Brain microvascular endothelial cell (primary cell): ENCODE results near the gene GIPR.

Experiments
- DNase-seq: peaks from one replicate; pipeline ENCODE4 v3.0.0-alpha.2; 2020
- H3K27ac ChIP-seq: fragments of 250-450 bp; sonication (Bioruptor Pico); 2 replicates; pipeline ENCODE4 v1.5.1; 2020; ENCODE audit warnings: mild to moderate bottlenecking, moderate library complexity
- H3K27me3 ChIP-seq: fragments of 250-450 bp; sonication (Bioruptor Pico); replicated peaks from 2 replicates; pipeline ENCODE4 v1.5.1; 2020; ENCODE audit warnings: mild to moderate bottlenecking
- H3K36me3 ChIP-seq: fragments of 250-450 bp; sonication (Bioruptor Pico); replicated peaks from 2 replicates; pipeline ENCODE4 v1.5.1; 2020; ENCODE audit warnings: mild to moderate bottlenecking
- H3K4me3 ChIP-seq: 2 replicates; pipeline ENCODE4 v1.5.1; 2011; ENCODE audit warnings: low read depth, mild to moderate bottlenecking, control low read depth, low read length, moderate library complexity
- CTCF ChIP-seq: IDR thresholded peaks from 2 replicates; pipeline ENCODE4 v1.5.1; 2011; ENCODE audit warnings: low read depth, mild to moderate bottlenecking, moderate library complexity, low read length, control low read depth, inconsistent platforms; ENCODE audit errors: missing control alignments
- in situ Hi-C: cut with HindIII; loops from 2 replicates; pipeline ENCODE4 v1.10.0; 2017; ENCODE audit warnings: low sequenced_read_pairs, low pct_ligation_motif_present

Gene GIPR

GRCh38 chr19:45691516-45692186 is 23.6 kb downstream of the GIPR start, which contains the start of gene SNRPD2:
SNRPD2 (minus strand) TSS chr19:45691953; CDS start chr19:45691888, 65 bp downstream.
- in situ Hi-C loops, result no loop called here
- Histone ChIP-seq H3K27me3 (no peaks in the 10 kb centered on the region), H3K27ac (peak within 1 kb of the TSS; percentile 71), H3K36me3 (peaks cover 21% of the 10 kb centered on the region), H3K4me3 (peak within 1 kb of the TSS; percentile 94)
- TF ChIP-seq CTCF, result no peak
- DNase-seq, result peak; percentile 94

GRCh38 chr19:45692187-45693105 is 24.4 kb downstream of the GIPR start, which contains the start of gene QPCTL:
QPCTL (plus strand) TSS chr19:45692666; CDS start chr19:45692704, 38 bp downstream.
- in situ Hi-C loops, result no loop called here
- Histone ChIP-seq H3K27me3 (no peaks in the 10 kb centered on the region), H3K36me3 (peaks cover 19% of the 10 kb centered on the region), H3K27ac (peak within 1 kb of the TSS; percentile 71), H3K4me3 (peak within 1 kb of the TSS; percentile 94)
- DNase-seq, result peak; percentile 99
- TF ChIP-seq CTCF, result no peak

- Histone ChIP-seq H3K36me3 (peaks cover 12% of the 10 kb centered on the region), H3K27ac (peak overlapping the region; percentile 71), H3K27me3 (no peaks in the 10 kb centered on the region), H3K4me3 (peak overlapping the region; percentile 94)
- peak; percentile 65 for DNase-seq
- in situ Hi-C loops, result no loop called here
- peak; percentile 95 for TF ChIP-seq CTCF
Measured at GRCh38 chr19:45693106-45693788, 25.2 kb downstream of the GIPR start.

- Histone ChIP-seq H3K36me3 (peaks cover 19% of the 10 kb centered on the region), H3K27ac (no peak overlapping the region), H3K4me3 (no peak overlapping the region), H3K27me3 (no peaks in the 10 kb centered on the region)
- TF ChIP-seq CTCF, result no peak
- in situ Hi-C loops, result no loop called here
- no peak for DNase-seq
Measured at GRCh38 chr19:45701676-45702075, 33.7 kb downstream of the GIPR start.

- H3K27me3 ChIP-seq, result no peaks in the 10 kb centered on the region
- peaks cover 14% of the 10 kb centered on the region for H3K36me3 ChIP-seq
- TF ChIP-seq CTCF, result no peak
- DNase-seq, result no peak
- in situ Hi-C loops, result no loop called here
- no peak overlapping the region for H3K4me3 ChIP-seq
- H3K27ac ChIP-seq, result no peak overlapping the region
Measured at GRCh38 chr19:45705115-45705514, 37.1 kb downstream of the GIPR start.
